ENCODE results near the gene RIT2. TPM values are rescaled to one million over a fixed set of nuclear protein-coding genes. Genes with fewer than 3 reads are reported as not detected.

The RIT2 gene
- total and polyA plus RNA-seq, 11 donors: not detected

GRCh38 chr18:42782929-42783328 lies 332.6 kb downstream of the RIT2 start:
- H3K27me3 ChIP-seq: no peaks in the 10 kb centered on the region
- H3K27ac ChIP-seq: no peak overlapping the region
- no peaks in the 10 kb centered on the region for H3K9me3 ChIP-seq
- DNase-seq (no peak), ATAC-seq (no peak)
- intact Hi-C loops (cut with DNase I): loop anchor here in 2 of 10 donors (1.0 to 10.0 kb wide), 2 partner anchors 8 to 58 kb away; no protein-coding TSS in a partner anchor
- WGBS, 4 donors: 75 to 80% (median 77%) methylated on average over 4 of the region's 4 CpGs
- H3K4me1 ChIP-seq: no peaks in the 10 kb centered on the region
- TF ChIP-seq CTCF (IDR thresholded peaks at IDR 0.05) (no peak), POLR2A (IDR thresholded peaks at IDR 0.05) (no peak)
- H3K36me3 ChIP-seq: no peaks in the 10 kb centered on the region
- no peak overlapping the region for H3K4me3 ChIP-seq

- 75 to 87% (median 85%) methylated on average over 5 of the region's 5 CpGs for WGBS, 4 donors
- H3K4me3 ChIP-seq: no peak overlapping the region
- H3K9me3 ChIP-seq: no peaks in the 10 kb centered on the region
- H3K27ac ChIP-seq: no peak overlapping the region
- ATAC-seq (no peak), DNase-seq (no peak)
- H3K36me3 ChIP-seq: no peaks in the 10 kb centered on the region
- H3K27me3 ChIP-seq: no peaks in the 10 kb centered on the region
- no peaks in the 10 kb centered on the region for H3K4me1 ChIP-seq
- intact Hi-C loops (cut with DNase I): loop anchor here in 1 of 10 donors (10.0 kb wide), 1 partner anchor 57 kb away; no protein-coding TSS in a partner anchor
- TF ChIP-seq POLR2A (IDR thresholded peaks at IDR 0.05) (no peak), CTCF (IDR thresholded peaks at IDR 0.05) (no peak)
Measured at GRCh38 chr18:42781298-42781815, 334.1 kb downstream of the RIT2 start.

GRCh38 chr18:42780171-42780570 lies 335.3 kb downstream of the RIT2 start:
- TF ChIP-seq POLR2A (IDR thresholded peaks at IDR 0.05) (no peak), CTCF (IDR thresholded peaks at IDR 0.05) (no peak)
- DNase-seq (no peak), ATAC-seq (no peak)
- no peak overlapping the region for H3K27ac ChIP-seq
- no peaks in the 10 kb centered on the region for H3K36me3 ChIP-seq
- intact Hi-C loops (cut with DNase I): loop anchor here in 1 of 10 donors (10.0 kb wide), 1 partner anchor 55 kb away; no protein-coding TSS in a partner anchor
- H3K4me1 ChIP-seq: no peaks in the 10 kb centered on the region
- H3K4me3 ChIP-seq: no peak overlapping the region
- H3K9me3 ChIP-seq: no peaks in the 10 kb centered on the region
- no peaks in the 10 kb centered on the region for H3K27me3 ChIP-seq

GRCh38 chr18:42778445-42779042 lies 336.9 kb downstream of the RIT2 start:
- no peak overlapping the region for H3K27ac ChIP-seq
- H3K4me3 ChIP-seq: no peak overlapping the region
- no peaks in the 10 kb centered on the region for H3K27me3 ChIP-seq
- H3K36me3 ChIP-seq: no peaks in the 10 kb centered on the region
- intact Hi-C loops (cut with DNase I): no loop called here
- no peaks in the 10 kb centered on the region for H3K9me3 ChIP-seq
- ATAC-seq: no peak
- no peaks in the 10 kb centered on the region for H3K4me1 ChIP-seq
- DNase-seq: no peak
- TF ChIP-seq CTCF (IDR thresholded peaks at IDR 0.05) (no peak), POLR2A (IDR thresholded peaks at IDR 0.05) (no peak)
- WGBS, 4 donors: 61 to 73% (median 67%) methylated on average over 4 of the region's 4 CpGs

All from heart left ventricle (tissue), 16 donors.